Stimulated activated CD4-positive, alpha-beta T cell treated with anti-CD3 and anti-CD28 coated beads, TNF-alpha, amount 100 ng/mL, for 24 hours (primary cell): ENCODE results near the gene CLSTN3.

Experiments
- DNase-seq, 3 experiments: peaks; one replicate each; pipeline ENCODE4 v3.0.0-alpha.2; 2020; ENCODE audit warnings: low read depth in 3 of 3

CLSTN3 gene

DNA sequence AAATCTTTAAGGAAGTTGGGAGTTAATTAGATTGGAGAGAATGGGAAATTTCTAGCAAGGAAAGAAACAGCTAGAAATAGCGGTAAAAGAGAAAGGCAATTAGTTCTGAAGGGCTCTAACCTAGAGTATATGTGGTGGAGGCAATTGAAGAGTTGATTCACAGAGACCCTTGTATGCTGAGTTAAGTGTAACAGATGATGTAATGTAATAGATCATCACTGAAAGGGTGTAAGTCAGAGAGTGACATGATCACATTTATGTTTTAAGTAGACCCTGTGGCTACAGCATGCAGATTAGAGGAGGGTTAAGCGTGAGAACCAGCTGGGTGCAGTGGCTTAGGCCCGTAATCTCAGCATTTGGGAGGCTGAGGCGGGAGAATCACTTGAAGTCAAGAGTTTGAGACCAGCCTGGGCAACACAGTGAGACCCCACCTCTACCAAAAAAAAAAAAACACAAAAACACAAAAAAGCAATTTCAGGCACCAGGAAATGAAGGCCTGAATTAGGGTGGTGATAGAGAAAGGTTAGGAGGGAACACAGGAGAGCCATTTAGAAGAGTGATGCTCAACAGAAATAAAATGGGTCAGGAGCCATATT, 4.4 kb upstream of the CLSTN3 start:
- no peak for DNase-seq

DNA sequence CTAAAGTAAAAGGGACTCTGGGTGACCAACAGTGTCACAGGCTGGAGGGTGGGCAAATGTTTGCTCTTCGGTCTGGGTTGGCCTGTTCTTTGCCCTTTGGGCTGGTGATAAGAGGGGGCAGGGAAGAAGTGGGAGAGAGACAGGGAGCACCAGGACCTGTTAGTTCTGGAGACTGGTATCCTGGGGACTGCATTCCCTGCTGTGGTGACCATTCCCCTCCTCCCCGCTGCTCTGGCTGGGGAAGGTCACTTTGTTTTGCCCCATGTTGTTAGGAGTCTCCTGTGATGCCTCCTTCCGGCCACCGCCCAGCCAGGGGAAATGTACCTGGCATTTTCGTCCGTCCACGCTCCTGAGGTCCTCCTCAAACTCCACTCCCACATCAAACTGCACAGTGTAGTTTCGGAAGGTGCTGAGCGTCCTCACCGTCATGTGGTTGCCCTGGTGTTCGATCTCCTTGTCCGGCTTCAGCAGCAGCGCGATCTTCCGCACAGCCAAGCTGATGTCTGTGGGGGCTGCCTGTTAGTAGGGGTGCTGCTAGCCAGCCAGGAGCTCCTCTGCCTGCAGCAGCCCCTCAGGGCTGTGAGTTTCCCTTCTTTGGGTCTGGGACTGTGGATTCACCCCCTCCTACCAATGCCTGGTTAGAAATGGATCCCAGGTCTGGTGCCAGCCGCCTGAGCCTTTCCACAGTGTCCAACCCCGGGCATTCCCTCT, 2.1 kb upstream of the CLSTN3 start:
- DNase-seq, result no peak

DNA sequence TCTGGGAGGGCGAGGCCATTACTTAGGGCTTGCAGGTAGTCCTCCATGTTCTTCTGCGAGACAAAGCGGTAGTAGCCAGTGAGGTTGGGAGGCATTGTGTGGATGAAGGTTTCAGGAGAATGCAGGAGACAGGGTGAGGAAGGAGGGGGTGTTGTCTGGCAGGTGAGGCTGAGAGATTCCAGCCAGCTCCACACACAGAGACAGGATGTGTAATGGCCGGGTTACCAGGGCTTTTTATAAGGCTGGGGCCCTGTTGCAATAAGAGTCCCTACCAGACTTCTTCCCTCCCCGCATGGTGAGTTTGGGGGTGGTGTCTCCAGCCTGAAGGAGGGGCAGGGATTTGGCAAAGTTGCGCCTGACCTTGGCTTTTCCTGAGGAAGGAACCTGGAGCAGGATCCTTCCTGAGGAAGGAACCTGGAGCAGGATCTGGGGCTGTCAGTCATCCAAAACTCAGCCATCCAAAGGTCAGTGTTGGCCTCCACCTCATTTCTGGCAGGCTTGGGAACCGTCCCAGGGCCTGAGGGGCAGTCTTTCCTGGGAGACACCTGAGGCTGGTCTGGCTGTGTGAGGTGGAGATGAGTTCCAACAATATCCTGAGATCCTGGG, 1.4 kb upstream of the CLSTN3 start, which contains the start of gene RBP5:
RBP5 (minus strand) TSS at position 209 of the 606 bp plus-strand sequence; CDS start at position 95, 114 bp downstream.
- no peak for DNase-seq

DNA sequence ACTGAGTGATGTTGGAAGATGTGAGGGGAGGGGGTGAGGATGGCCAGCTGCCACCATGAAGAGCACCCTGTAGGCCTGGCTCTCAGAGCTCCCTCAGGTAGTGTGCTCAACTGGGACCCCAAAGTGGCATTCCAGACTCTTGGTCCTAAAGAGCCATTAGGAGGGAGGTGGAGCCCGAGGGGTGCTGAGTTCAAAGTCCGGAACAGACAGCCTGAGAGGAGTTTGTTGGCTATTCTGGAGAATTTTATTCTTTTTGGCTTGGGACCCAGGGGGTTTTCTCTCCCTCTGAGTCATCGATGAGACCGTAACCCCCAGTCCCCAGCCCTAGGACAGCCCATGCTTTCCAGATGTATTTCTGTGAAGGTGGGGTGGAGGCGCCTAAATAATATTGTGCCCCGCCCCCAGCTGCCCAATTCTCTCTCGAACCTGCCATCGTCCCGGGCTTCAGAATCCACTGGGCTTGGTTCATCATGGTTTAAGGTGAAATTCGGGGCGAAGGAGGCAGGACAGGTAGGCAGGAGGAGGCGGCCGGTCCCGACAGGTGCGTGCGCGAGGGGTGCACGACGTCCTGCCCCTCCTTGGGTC, 792 bp upstream of the CLSTN3 start:
- DNase-seq, result no peak

DNA sequence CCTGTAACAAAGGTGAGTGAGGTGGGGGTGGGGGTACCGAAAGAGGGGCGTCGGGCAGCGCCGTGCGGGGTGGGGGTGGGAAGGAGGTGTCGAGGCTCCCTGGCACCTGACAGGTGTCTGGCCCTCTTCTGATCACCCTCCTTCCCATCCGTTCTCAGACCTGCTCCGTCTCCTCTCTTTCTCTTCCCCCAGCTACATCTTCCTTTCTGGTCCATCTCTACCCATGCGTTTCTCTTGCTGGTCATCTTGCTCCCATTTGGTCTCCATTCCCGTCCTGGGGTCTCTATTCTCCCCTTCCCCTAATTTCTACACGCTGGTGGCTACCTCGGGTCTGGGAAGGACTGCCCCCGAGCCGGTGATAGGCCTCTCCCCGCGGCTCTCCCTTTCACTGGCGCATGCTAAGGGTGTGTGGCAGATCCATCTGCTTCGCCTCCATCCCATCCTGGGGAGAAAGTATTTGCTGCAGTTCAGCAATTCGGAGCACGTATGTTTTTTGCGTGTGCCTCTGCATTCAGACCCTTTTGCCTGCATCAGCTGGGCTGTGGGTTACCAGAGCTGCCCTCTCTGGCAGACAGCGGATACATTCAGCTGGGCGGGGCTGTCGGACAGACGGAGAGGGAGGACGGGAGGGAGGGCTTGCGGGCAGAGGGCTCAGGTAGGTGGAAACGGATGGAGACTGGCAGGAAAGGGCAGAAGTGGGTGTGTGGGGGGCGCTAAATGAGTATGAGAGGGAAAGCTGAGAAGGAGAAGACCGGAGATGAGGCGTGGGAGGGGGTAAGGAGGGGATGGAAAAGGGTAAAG, 730 bp downstream of the CLSTN3 start:
- peak in 2 of 3 experiments; percentile 8 to 50 for DNase-seq

DNA sequence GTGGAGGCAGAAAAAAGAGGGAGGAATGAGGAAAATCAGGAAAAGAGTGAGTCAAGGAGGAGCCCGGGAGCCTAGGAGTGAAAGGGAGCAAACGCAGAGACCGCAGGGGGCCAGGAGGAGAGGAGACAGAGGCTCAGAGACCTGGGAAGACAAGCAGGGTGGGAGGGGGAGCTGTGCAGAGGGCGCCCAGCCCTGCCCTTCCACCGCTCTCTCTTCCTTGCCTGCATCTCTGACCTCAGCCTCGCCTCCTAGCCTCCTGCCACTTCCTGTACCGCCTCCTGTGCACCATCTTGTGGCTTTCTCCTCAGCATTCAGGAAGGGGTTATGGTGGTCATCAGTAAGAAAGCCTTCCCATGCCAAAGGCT, 1.3 kb downstream of the CLSTN3 start:
- peak in 1 of 3 experiments; percentile 29 for DNase-seq

DNA sequence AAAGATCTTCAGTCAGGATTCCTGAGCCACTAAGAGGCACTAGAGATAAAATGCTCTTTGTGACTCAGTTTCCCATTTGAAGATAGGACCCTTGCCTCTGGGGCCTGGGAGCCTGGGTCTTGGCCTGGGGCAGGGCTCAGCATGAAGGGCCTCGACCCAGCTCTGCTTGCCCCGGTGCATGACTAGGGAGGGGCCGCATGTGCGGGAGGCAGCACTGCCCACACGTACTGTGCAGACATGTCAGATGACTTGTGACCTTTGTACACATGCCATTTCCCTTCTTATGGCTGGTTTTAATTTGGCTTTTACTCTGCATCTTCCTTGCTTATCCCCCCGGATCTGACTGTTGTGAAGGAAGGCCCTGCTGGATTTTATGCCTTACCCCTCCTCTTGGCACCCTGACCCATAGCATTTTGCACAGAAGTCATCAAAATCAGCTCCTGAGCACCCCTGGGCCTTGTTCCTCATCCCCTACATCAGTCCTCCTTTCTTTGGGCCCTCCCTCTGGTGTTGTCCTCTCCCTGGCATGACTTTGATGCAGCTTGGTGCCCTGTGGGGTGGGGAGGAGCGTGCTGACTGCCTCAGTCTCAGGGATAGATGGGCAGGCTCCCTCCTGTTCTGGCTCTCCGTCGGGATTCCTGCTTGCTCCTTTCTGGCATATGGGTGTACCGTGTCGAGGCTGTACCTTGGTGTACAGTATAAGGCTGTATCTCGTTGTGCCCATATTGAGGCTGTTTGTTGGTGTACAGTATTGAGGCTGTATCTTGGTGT, 4.4 kb downstream of the CLSTN3 start:
- DNase-seq, result no peak

DNA sequence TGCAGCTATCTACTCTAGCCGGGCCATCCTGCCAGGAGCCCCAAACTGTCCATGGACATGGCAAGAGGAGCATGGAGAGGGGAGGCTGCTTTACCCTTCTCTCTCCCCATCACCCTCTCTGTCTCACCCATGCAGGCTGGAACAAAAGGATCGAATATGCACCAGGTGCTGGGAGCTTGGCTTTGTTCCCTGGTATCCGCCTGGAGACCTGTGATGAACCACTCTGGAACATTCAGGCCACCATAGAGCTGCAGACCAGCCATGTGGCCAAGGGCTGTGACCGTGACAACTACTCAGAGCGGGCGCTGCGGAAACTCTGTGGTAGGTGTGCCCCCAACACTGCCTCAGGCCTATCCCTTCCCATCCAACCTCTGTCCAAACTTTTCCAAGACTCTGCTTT, 5.9 kb downstream of the CLSTN3 start:
- DNase-seq, result no peak

DNA sequence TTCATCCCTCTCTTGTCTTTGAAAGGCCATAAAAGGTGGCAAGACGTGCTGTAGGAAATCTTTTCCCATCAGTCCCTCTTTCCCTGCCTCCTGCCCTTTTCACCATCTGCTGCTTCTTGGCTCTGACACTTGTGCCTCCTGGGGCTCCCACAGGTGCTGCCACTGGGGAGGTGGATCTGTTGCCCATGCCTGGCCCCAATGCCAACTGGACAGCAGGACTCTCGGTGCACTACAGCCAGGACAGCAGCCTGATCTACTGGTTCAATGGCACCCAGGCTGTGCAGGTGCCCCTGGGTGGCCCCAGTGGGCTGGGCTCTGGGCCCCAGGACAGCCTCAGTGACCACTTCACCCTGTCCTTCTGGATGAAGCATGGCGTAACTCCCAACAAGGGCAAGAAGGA, 6.5 kb downstream of the CLSTN3 start:
- DNase-seq, result no peak

DNA sequence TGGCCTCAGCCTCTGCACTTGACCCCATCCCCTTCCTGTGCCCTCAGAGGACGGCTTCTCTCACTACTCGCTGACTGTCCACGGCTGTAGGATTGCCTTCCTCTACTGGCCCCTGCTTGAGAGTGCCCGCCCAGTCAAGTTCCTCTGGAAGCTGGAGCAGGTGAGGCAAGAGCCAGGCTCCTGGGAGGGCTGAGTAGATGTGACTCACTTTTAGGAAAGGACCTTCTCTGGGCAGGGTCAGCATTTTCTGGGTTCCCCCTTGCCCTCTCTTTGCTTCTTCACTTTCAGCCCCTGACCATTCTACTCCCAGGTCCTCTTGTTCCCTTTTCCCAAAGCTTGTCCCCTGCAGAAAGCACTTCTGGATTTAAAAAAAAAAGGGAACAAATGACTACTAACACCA, 7.7 kb downstream of the CLSTN3 start:
- DNase-seq, result no peak

DNA sequence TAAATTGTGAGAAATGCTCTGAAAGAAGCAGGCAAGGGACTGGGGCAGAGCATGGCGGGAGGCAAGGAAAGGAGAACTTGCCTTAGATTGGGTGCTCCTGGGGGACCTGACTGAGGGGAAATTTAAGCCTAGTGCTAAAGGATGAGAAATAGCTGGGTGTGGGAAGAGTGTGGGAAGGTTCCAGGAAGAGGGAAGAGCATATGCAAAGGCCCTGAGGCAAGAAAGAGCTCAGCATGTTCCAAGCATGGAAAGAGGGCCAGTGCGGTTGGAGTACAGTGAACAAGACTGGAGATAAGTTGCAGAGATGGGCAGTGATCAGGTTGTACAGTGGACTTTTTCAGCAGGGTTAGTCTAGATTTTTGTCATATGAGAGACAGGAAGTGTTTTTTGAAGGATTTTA, 9.0 kb downstream of the CLSTN3 start:
- DNase-seq, result no peak

DNA sequence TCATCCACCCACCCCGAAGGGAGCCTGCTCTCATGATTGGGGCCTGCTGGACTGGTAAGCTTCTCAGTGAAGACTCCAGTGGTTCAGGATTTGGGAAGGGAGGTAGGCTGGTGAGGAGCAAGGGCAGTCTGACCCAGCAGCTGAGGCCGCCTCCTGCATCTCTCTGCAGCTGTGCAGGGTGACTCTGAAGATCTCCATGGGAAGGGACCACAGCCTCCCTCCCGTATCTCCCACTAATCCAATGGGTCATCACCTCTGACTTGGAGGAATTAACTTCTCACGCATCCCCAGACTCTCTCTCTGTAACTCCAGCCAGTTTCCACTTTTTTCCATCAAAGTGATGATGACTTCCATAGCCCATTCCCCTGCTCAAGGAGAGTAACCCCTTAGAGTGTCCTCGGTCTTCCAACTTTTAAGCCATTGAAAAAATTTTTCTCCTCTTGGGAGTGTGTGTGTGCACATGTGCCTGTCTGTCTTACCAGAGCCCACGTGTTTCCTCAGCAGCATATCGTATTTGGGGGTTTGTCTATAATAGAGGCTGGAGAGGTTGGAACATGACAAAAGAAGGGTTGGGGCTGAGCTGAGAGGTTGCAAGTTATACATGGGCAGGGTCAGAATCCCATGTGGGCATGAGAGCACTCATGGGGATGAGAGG, 11.3 kb downstream of the CLSTN3 start:
- DNase-seq, result no peak

DNA sequence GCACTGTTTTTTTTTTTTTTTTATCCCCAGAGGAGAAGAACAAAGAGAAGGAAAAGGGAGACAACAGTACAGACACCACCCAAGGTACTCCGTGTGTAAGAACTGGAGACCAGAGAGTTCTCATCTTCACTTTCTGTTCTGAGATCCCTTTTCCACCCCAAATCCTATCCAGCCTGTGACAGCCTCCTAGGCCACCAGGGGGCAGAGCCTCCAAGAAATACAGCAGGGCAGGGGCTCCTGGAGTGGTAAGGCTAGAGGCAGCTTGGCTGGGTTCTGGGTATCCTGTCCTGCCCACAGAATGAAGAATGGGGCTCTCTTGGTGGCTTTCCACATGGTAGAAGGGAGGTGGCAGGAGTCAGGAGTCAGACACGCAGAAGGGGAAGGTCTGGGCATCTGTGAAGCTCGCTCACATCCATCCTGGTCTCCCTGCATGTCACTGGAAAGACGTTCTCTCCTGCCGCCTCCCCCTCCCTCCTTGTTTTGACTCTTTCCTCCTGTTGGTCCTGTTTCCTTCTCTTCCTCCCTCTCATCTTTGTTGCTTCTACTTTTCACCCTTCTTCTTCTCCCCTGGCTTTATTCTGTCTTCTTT, 12.0 kb downstream of the CLSTN3 start:
- DNase-seq, result peak; percentile 24 to 53 (median 35)

DNA sequence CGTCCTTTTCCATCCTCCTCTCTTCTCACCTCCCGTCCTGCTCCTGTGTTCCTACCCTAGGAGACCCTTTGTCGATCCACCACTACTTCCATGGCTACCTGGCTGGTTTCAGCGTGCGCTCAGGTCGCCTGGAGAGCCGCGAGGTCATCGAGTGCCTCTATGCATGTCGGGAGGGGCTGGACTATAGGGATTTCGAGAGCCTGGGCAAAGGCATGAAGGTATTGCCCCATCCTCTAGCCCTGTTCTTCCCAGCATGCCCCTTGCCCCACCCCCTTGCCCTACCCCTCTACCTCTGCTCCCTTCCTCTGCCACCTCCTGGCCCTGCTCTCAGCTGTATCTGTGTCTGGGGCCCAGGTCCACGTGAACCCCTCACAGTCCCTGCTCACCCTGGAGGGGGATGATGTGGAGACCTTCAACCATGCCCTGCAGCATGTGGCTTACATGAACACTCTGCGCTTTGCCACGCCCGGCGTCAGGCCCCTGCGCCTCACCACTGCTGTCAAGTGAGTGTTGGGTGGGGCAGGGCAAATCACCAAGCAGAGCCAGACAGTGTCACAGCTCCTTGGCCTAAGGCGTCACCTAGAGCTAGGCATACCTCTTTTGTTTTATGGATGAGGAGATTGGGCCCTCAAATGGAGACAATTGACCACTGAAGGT, 12.8 kb downstream of the CLSTN3 start:
- DNase-seq, result no peak

DNA sequence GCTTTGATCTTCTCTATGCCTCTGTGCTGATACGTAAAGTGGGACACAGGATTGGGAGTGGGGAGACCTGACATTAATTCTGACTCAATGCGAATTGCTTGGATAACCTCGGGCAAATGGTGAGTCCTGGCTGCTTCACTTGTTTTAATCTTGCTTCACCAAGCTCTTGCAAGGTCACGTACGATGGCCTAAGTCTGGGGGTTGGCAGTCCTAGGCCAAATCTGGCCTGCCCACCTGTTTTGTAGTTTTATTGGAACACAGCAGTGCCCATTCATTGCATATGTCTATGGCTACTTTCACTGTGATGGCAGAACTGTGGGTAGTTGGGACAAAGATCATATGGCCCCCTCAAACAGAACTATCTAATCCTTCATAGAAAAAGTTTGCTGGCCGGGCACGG, 13.4 kb downstream of the CLSTN3 start:
- no peak for DNase-seq

DNA sequence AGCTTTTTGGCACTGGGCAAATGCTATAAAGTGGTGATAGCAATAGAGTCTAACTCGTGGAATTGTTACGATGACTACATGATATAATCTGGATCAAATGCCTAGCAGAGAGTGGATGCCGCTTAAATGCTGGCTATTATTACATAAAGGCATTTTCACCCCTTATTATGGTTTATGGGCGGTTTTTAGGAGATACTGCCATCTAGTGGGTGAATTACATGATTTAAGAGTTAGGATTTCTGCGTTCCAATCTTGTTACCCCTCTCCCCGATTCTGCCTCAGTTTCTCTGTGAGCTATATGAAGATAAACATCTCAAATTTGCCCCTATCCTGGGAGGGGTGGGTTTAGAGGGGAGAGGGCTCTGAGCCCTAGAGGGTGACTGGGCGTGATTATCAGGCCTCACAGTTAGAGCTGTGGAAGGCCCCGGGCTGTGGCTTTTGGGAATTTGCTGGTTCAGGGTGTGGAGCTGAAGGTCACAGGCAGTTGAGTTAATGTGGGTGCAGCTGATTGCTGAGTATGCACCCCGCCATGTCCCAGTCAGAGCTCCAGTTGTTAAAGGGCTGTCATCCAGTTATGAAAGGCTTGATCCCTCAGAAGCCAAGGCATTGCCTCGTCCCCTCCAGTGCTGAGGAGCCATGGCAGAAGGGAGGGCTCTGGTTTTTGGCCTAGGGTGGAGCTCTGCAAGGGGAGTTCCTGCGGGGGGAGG, 14.4 kb downstream of the CLSTN3 start:
- DNase-seq, result no peak

DNA sequence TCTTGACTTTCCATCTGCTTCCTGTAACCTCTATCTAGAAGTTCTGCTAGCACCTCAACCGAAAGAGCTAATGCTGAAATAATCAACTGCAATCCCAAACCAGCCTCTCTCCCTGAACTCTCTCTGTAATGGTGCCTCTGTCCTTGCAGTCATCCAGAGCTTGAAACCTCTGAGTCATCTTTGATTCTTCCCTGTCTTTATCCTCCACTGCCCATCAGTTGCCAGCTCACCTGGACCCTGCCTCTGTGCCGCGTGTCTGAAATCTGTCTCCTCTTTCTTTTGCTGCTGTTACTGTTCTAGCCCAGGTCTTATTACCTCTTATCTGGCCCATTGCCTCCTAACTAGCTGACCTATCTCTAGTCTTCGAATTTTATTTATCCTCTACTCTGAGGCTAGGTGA, 15.5 kb downstream of the CLSTN3 start:
- no peak for DNase-seq

DNA sequence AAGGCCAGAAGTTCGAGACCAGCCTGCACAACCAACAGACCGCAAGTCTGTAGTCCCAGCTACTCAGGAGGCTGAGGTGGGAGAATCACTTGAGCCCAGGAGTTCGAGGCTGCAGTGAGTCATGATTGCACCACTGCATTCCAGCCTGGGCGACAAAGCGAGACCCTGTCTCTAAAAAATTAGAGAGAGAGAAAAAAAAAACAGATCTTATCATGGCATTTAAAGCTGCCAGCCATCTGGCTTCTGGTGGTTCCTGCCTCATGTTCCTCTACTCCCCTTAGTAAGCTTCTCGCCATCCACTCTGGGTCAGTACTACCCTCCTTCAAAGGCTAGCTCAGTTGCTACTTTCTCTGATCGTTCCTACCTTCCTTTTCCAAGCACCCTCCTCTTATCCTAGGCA, 16.1 kb downstream of the CLSTN3 start:
- no peak for DNase-seq

DNA sequence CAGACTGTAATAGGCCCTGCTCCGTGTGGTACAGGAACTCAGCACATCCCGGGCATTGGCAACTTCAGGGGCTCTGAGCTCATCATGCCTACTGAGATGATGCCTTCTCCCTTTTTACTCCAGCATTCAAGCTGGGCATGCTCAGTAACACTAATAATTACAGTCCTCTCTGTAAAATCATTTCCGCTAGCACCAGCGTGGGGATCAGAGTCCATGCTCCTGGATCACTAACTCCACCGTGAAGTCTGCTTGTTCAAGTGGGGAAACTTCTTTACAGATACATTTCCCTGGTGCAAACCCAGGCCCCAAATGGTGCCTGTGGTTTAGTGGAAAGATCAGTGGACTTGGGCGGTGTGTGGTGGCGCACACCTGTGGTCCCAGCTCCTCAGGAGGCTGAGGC, 16.7 kb downstream of the CLSTN3 start:
- DNase-seq, result no peak
